ENCODE results near the gene ARHGAP25. TPM values are rescaled to one million over a fixed set of nuclear protein-coding genes. Genes with fewer than 3 reads are reported as not detected.

Gene ARHGAP25
- total RNA-seq, 4 donors from 2014 or later = 3.1 to 11.4 (median 6.6) TPM

GRCh38 chr2:68732036-68732932, 2.3 kb upstream of the ARHGAP25 start:
- Histone ChIP-seq H3K9me3 (no peaks in the 10 kb centered on the region), H3K27me3 (no peaks in the 10 kb centered on the region), H3K4me3 (no peak overlapping the region), H3K36me3 (no peaks in the 10 kb centered on the region), H3K27ac (no peak overlapping the region), H3K4me1 (no peaks in the 10 kb centered on the region)
- intact Hi-C loops (cut with DNase I; ENCODE audit: low total_unique reads) = no loop called here
- TF ChIP-seq CTCF (IDR thresholded peaks at IDR 0.05) (no peak), POLR2A (IDR thresholded peaks at IDR 0.05) (no peak)
- no peak for DNase-seq

- no peak overlapping the region for H3K4me3 ChIP-seq
- H3K9me3 ChIP-seq = no peaks in the 10 kb centered on the region
- H3K27ac ChIP-seq = no peak overlapping the region
- H3K27me3 ChIP-seq = no peaks in the 10 kb centered on the region
- no peak for DNase-seq
- no peaks in the 10 kb centered on the region for H3K4me1 ChIP-seq
- no peak for TF ChIP-seq POLR2A (IDR thresholded peaks at IDR 0.05)
- TF ChIP-seq CTCF (IDR thresholded peaks at IDR 0.05) = no peak
- intact Hi-C loops (cut with DNase I; ENCODE audit: low total_unique reads) = no loop called here
- no peaks in the 10 kb centered on the region for H3K36me3 ChIP-seq
Measured at GRCh38 chr2:68733365-68733764, 1.2 kb upstream of the ARHGAP25 start.

GRCh38 chr2:68734176-68734575, 435 bp upstream of the ARHGAP25 start:
- intact Hi-C loops (cut with DNase I; ENCODE audit: low total_unique reads) = no loop called here
- TF ChIP-seq CTCF (IDR thresholded peaks at IDR 0.05) = no peak
- TF ChIP-seq POLR2A (IDR thresholded peaks at IDR 0.05) = no peak
- no peak overlapping the region for H3K4me3 ChIP-seq
- no peaks in the 10 kb centered on the region for H3K36me3 ChIP-seq
- DNase-seq = no peak
- H3K27me3 ChIP-seq = no peaks in the 10 kb centered on the region
- no peak overlapping the region for H3K27ac ChIP-seq
- no peaks in the 10 kb centered on the region for H3K9me3 ChIP-seq
- no peaks in the 10 kb centered on the region for H3K4me1 ChIP-seq

- TF ChIP-seq CTCF (IDR thresholded peaks at IDR 0.05) (no peak), POLR2A (IDR thresholded peaks at IDR 0.05) (no peak)
- no peaks in the 10 kb centered on the region for H3K4me1 ChIP-seq
- intact Hi-C loops (cut with DNase I; ENCODE audit: low total_unique reads) = no loop called here
- H3K4me3 ChIP-seq = no peak overlapping the region
- DNase-seq = no peak
- no peaks in the 10 kb centered on the region for H3K9me3 ChIP-seq
- no peaks in the 10 kb centered on the region for H3K36me3 ChIP-seq
- H3K27me3 ChIP-seq = no peaks in the 10 kb centered on the region
- H3K27ac ChIP-seq = no peak overlapping the region
Measured at GRCh38 chr2:68736086-68736485, 1.5 kb downstream of the ARHGAP25 start.

GRCh38 chr2:68737711-68738110, 3.1 kb downstream of the ARHGAP25 start:
- Histone ChIP-seq H3K27ac (no peak overlapping the region), H3K4me3 (no peak overlapping the region)
- DNase-seq = no peak

More at GRCh38 chr2:68737711-68738110, 3.1 kb downstream of the ARHGAP25 start:
- Histone ChIP-seq H3K27me3 (no peaks in the 10 kb centered on the region), H3K9me3 (no peaks in the 10 kb centered on the region), H3K36me3 (no peaks in the 10 kb centered on the region), H3K4me1 (no peaks in the 10 kb centered on the region)
- intact Hi-C loops (cut with DNase I; ENCODE audit: low total_unique reads) = no loop called here
- TF ChIP-seq CTCF (IDR thresholded peaks at IDR 0.05) (no peak), POLR2A (IDR thresholded peaks at IDR 0.05) (no peak)
